IMR-90 (cell line): Measurements from ENCODE around the gene GRIK1. TPM values are rescaled to one million over a fixed set of nuclear protein-coding genes. Genes with fewer than 3 reads are reported as not detected.

ENCODE experiments used
- ATAC-seq: fragments of 200-7000 bp; cut with Tn5 transposase; 2 replicates; pipeline ENCODE4 v1.9.1; 2020; ENCODE audit warnings: low read depth, mild to moderate bottlenecking, moderate library complexity
- BruUV-seq: library from RNA; stranded (reverse); fragments of 400-500 nt; replicated peaks from 2 replicates; lab custom pipeline; 2021; lab: Mats Ljungman, UMichigan
- CTCF ChIA-PET: fragments of 300-600 bp; formaldehyde crosslinking; extraction: SDS; loops from one replicate; lab custom pipeline; 2021; ENCODE audit warnings: antibody characterized with exemption; lab: Yijun Ruan, JAX
- POLR2A ChIA-PET: fragments of 300-600 bp; sonication (Branson Sonifier 250); formaldehyde crosslinking; loops from one replicate; lab custom pipeline; 2022; ENCODE audit warnings: antibody characterized with exemption; ENCODE audit not compliant: unreplicated experiment; lab: Charles Lee
- DNase-seq: peaks from one replicate; pipeline ENCODE4 v3.0.0; 2013
- H2AFZ ChIP-seq: replicated peaks from 2 replicates; pipeline ENCODE3; 2013; ENCODE audit warnings: low read length, mild to moderate bottlenecking; ENCODE audit not compliant: poor library complexity
- H2AK5ac ChIP-seq: 2 replicates; pipeline ENCODE4 v1.6.1; 2013; ENCODE audit warnings: low read depth, low read length, inconsistent platforms
- H2AK9ac ChIP-seq: replicated peaks from 2 replicates; pipeline ENCODE3; 2013; ENCODE audit warnings: mild to moderate bottlenecking, low read depth, low read length, moderate library complexity; ENCODE audit not compliant: poor library complexity
- H2BK120ac ChIP-seq: 2 replicates; pipeline ENCODE4 v1.6.1; 2013; ENCODE audit warnings: low read depth, low read length, inconsistent platforms
- H2BK15ac ChIP-seq: 3 replicates; pipeline ENCODE4 v1.6.1; 2013; ENCODE audit warnings: low read depth, low read length, inconsistent platforms
- H2BK20ac ChIP-seq: 2 replicates; pipeline ENCODE4 v1.6.1; 2013; ENCODE audit warnings: low read depth, mild to moderate bottlenecking, inconsistent platforms, low read length, moderate library complexity
- H2BK5ac ChIP-seq: 2 replicates; pipeline ENCODE4 v1.6.1; 2013; ENCODE audit warnings: mild to moderate bottlenecking, low read depth, low read length, inconsistent platforms; ENCODE audit not compliant: poor library complexity, severe bottlenecking
- H3K14ac ChIP-seq: replicated peaks from 2 replicates; pipeline ENCODE4 v1.6.1; 2013; ENCODE audit warnings: low read depth, low read length, inconsistent platforms
- H3K18ac ChIP-seq: 2 replicates; pipeline ENCODE4 v1.6.1; 2013; ENCODE audit warnings: low read depth, low read length, control low read depth
- H3K23ac ChIP-seq: 2 replicates; pipeline ENCODE4 v1.6.1; 2013; ENCODE audit warnings: low read depth, low read length, inconsistent platforms
- H3K27ac ChIP-seq: 2 replicates; pipeline ENCODE4 v1.5.1; 2013; ENCODE audit warnings: mild to moderate bottlenecking, control low read depth, low read length; ENCODE audit not compliant: insufficient read depth
- H3K27me3 ChIP-seq: 2 replicates; pipeline ENCODE4 v1.6.1; 2013; ENCODE audit warnings: low read length; ENCODE audit not compliant: control insufficient read depth, insufficient read depth
- H3K36me3 ChIP-seq: 2 replicates; pipeline ENCODE4 v1.6.1; 2013; ENCODE audit warnings: low read length, mixed read lengths; ENCODE audit not compliant: control insufficient read depth, insufficient read depth
- H3K4ac ChIP-seq: 2 replicates; pipeline ENCODE4 v1.6.1; 2013; ENCODE audit warnings: low read depth, low read length, inconsistent platforms
- H3K4me1 ChIP-seq: 2 replicates; pipeline ENCODE4 v1.6.1; 2013; ENCODE audit warnings: low read length, mixed read lengths; ENCODE audit not compliant: control insufficient read depth, insufficient read depth
- H3K4me2 ChIP-seq: 2 replicates; pipeline ENCODE4 v1.6.1; 2013; ENCODE audit warnings: low read depth, mild to moderate bottlenecking, control low read depth, low read length, moderate library complexity
- H3K4me3 ChIP-seq: 2 replicates; pipeline ENCODE4 v1.5.1; 2013; ENCODE audit warnings: low read depth, mild to moderate bottlenecking, control low read depth, low read length, moderate library complexity; ENCODE audit not compliant: insufficient read depth
- H3K56ac ChIP-seq: 2 replicates; pipeline ENCODE4 v1.6.1; 2013; ENCODE audit warnings: low read length, inconsistent platforms; ENCODE audit not compliant: insufficient read depth; ENCODE audit errors: extremely low read depth
- H3K79me1 ChIP-seq, 2 experiments: 2 replicates each; pipeline ENCODE4 v1.6.1; 2013; ENCODE audit warnings: low read length in 2 of 2, inconsistent platforms in 1 of 2, low read depth in 1 of 2
- H3K9ac ChIP-seq: 2 replicates; pipeline ENCODE4 v1.6.1; 2013; ENCODE audit warnings: low read depth, low read length, control low read depth
- H3K9me1 ChIP-seq: 2 replicates; pipeline ENCODE4 v1.6.1; 2013; ENCODE audit warnings: low read length, inconsistent platforms; ENCODE audit not compliant: insufficient read depth
- H3K9me3 ChIP-seq: 2 replicates; pipeline ENCODE4 v1.6.1; 2013; ENCODE audit warnings: low read length; ENCODE audit not compliant: control insufficient read depth, insufficient read depth
- H4K20me1 ChIP-seq: 2 replicates; pipeline ENCODE4 v1.6.1; 2013; ENCODE audit warnings: low read length, inconsistent platforms; ENCODE audit not compliant: insufficient read depth
- H4K5ac ChIP-seq: 2 replicates; pipeline ENCODE4 v1.6.1; 2013; ENCODE audit warnings: mild to moderate bottlenecking, low read depth, low read length, control low read depth
- H4K8ac ChIP-seq, 2 experiments: 2 replicates each; pipeline ENCODE4 v1.6.1; 2013; ENCODE audit warnings: low read depth in 2 of 2, low read length in 2 of 2, control low read depth in 1 of 2, inconsistent platforms in 1 of 2
- H4K91ac ChIP-seq: 2 replicates; pipeline ENCODE4 v1.6.1; 2013; ENCODE audit warnings: low read depth, low read length, inconsistent platforms; ENCODE audit not compliant: insufficient read depth
- CEBPB ChIP-seq: IDR thresholded peaks from 2 replicates; pipeline ENCODE4 v1.6.1; 2012; ENCODE audit warnings: low read depth, low read length, improper control_type of control experiment
- CHD1 ChIP-seq: IDR thresholded peaks from 2 replicates; pipeline ENCODE4 v1.6.1; 2012; ENCODE audit warnings: low read depth, low read length, improper control_type of control experiment
- CTCF ChIP-seq: conservative IDR thresholded peaks from 2 replicates; pipeline ENCODE4 v1.5.1; 2012; ENCODE audit warnings: mild to moderate bottlenecking, low read depth, low read length, improper control_type of control experiment
- ELK1 ChIP-seq: fragments of 150-350 bp; IDR thresholded peaks from 2 replicates; pipeline ENCODE4 v1.6.1; 2016; ENCODE audit warnings: low read depth, mild to moderate bottlenecking, low read length, moderate library complexity, borderline replicate concordance
- FOS ChIP-seq: fragments of 150-350 bp; IDR thresholded peaks from 2 replicates; pipeline ENCODE4 v1.6.1; 2016; ENCODE audit warnings: low read depth, low read length
- MAFK ChIP-seq: IDR thresholded peaks from 2 replicates; pipeline ENCODE4 v1.6.1; 2012; ENCODE audit warnings: low read depth, low read length, improper control_type of control experiment
- MAZ ChIP-seq: IDR thresholded peaks from 2 replicates; pipeline ENCODE4 v1.6.1; 2012; ENCODE audit warnings: low read depth, mild to moderate bottlenecking, low read length, improper control_type of control experiment, moderate library complexity, borderline replicate concordance
- MXI1 ChIP-seq: IDR thresholded peaks from 2 replicates; pipeline ENCODE4 v1.6.1; 2012; ENCODE audit warnings: low read depth, mild to moderate bottlenecking, low read length, moderate library complexity, borderline replicate concordance
- NFE2L2 ChIP-seq: fragments of 150-350 bp; IDR thresholded peaks from 2 replicates; pipeline ENCODE4 v1.6.1; 2016; ENCODE audit warnings: low read depth, mild to moderate bottlenecking, low read length
- POLR2A ChIP-seq: IDR thresholded peaks from 2 replicates; pipeline ENCODE4 v1.6.1; 2012; ENCODE audit warnings: mild to moderate bottlenecking, low read depth, low read length
- RAD21 ChIP-seq: IDR thresholded peaks from 2 replicates; pipeline ENCODE4 v1.6.1; 2012; ENCODE audit warnings: low read length, improper control_type of control experiment
- RCOR1 ChIP-seq: IDR thresholded peaks from 2 replicates; pipeline ENCODE4 v1.6.1; 2012; ENCODE audit warnings: mild to moderate bottlenecking, low read length, improper control_type of control experiment; ENCODE audit not compliant: insufficient replicate concordance
- RFX5 ChIP-seq: IDR thresholded peaks from 2 replicates; pipeline ENCODE4 v1.8.0; 2012; ENCODE audit warnings: low read depth, mild to moderate bottlenecking, low read length, moderate library complexity
- SMC3 ChIP-seq: fragments of 150-350 bp; IDR thresholded peaks from 2 replicates; pipeline ENCODE4 v1.6.1; 2016; ENCODE audit warnings: low read depth, mild to moderate bottlenecking, antibody characterized with exemption, low read length, moderate library complexity
- USF2 ChIP-seq: fragments of 150-350 bp; IDR thresholded peaks from 2 replicates; pipeline ENCODE4 v1.6.1; 2017; ENCODE audit warnings: mild to moderate bottlenecking, antibody characterized with exemption, low read length, low read depth
- WGBS, 2 experiments: methylation state at CpG; one replicate each; pipeline versions ENCODE4 v1.1.5 to v1.1.7; 2013; ENCODE audit warnings: missing lambda C conversion rate in 2 of 2; ENCODE audit not compliant: insufficient read length in 1 of 2; ENCODE audit errors: extremely low coverage in 2 of 2; 5-methylcytosine and 5-hydroxymethylcytosine counted together
- dilution Hi-C: fragments of 300-500 bp; cut with HindIII; formaldehyde crosslinking; loops from one replicate; pipeline ENCODE4 v1.14.3; 2018; ENCODE audit warnings: low sequenced_read_pairs; ENCODE audit not compliant: unreplicated experiment
- in situ Hi-C: fragments of 300-500 bp; cut with MboI; formaldehyde crosslinking; loops from 3 replicates; pipeline ENCODE4 v1.14.3; 2019; ENCODE audit warnings: low sequenced_read_pairs, inconsistent platforms, mixed read lengths
- intact Hi-C: fragments of 100-400 bp; cut with micrococcal nuclease; formaldehyde crosslinking; loops from 2 replicates; pipeline ENCODE4 v1.10.0; 2022
- polyA plus RNA-seq, 3 experiments: library from polyadenylated mRNA; depleted of rRNA; stranded (reverse); fragments of >200 nt; gene quantifications; 2 replicates each; pipeline ENCODE4 v1.2.3, GENCODE V29; 2012; ENCODE audit warnings: low replicate concordance in 1 of 3
- total RNA-seq: library from RNA; depleted of rRNA; stranded (reverse); fragments of >200 nt; gene quantifications from 2 replicates; pipeline ENCODE4 v1.2.3, GENCODE V29; 2012

GRIK1 gene
- total and polyA plus RNA-seq, 2 of the 4 experiments (the other 2 are of a cell fraction) = not detected

- H2BK15ac ChIP-seq = no peak overlapping the region
- in situ Hi-C loops = no loop called here
- H3K36me3 ChIP-seq = no peaks in the 10 kb centered on the region
- H4K5ac ChIP-seq = no peak overlapping the region
- H3K4me2 ChIP-seq = no peak overlapping the region
- H3K9me1 ChIP-seq = no peaks in the 10 kb centered on the region
- no peak overlapping the region for H3K18ac ChIP-seq
- H3K79me1 ChIP-seq = no peaks in the 10 kb centered on the region
- no peaks in the 10 kb centered on the region for H3K4me1 ChIP-seq
- no peaks in the 10 kb centered on the region for H3K9me3 ChIP-seq
- WGBS, 2 experiments = no CpG with 5 or more reads among the region's 4 CpGs
- H4K20me1 ChIP-seq = no peaks in the 10 kb centered on the region
- H2BK20ac ChIP-seq = no peak overlapping the region
- no peak overlapping the region for H3K4me3 ChIP-seq
- dilution Hi-C loops = no loop called here
- no peak overlapping the region for H2AK9ac ChIP-seq
- no peak overlapping the region for H2AFZ ChIP-seq
- ATAC-seq = no peak
- H2BK5ac ChIP-seq = no peak overlapping the region
- H3K14ac ChIP-seq = no peak overlapping the region
- no peaks in the 10 kb centered on the region for H3K27me3 ChIP-seq
- H3K27ac ChIP-seq = no peak overlapping the region
- intact Hi-C loops = no loop called here
- no peak overlapping the region for H2AK5ac ChIP-seq
- no peak for DNase-seq
- H3K4ac ChIP-seq = no peak overlapping the region
- H3K9ac ChIP-seq = no peak overlapping the region
- H2BK120ac ChIP-seq = no peak overlapping the region
- no TSS peak for BruUV-seq
- H3K56ac ChIP-seq = no peak overlapping the region
- H4K8ac ChIP-seq = no peak overlapping the region
- no peak overlapping the region for H4K91ac ChIP-seq
- TF ChIP-seq RCOR1 = no peak
- TF ChIP-seq FOS = no peak
- TF ChIP-seq CHD1 = no peak
- TF ChIP-seq RAD21 = no peak
- no peak for TF ChIP-seq RFX5
- no peak for TF ChIP-seq MAZ
- TF ChIP-seq ELK1 = no peak
- TF ChIP-seq MAFK = no peak
- TF ChIP-seq NFE2L2 = no peak
- TF ChIP-seq SMC3 = no peak
- no peak for TF ChIP-seq POLR2A
- no peak for TF ChIP-seq CEBPB
- no peak for TF ChIP-seq USF2
- TF ChIP-seq CTCF = no peak
- no peak for TF ChIP-seq MXI1
- no peak overlapping the region for H3K23ac ChIP-seq
- POLR2A ChIA-PET = no interaction called here
- CTCF ChIA-PET = no interaction called here
These were observed 13.3 kb upstream of the GRIK1 start for GRCh38 chr21:29953072-29953471.
